HAP-1 (cell line): ENCODE results near the gene STPG4.
A peak's percentile ranks its signal among the peaks of the same experiment; 100 is the strongest.

Experiments used
- DNase-seq, 2 experiments: peaks; one replicate each; pipeline ENCODE4 v3.0.0-alpha.2; 2016 to 2020; ENCODE audit warnings: low spot score in 2 of 2
- H3K27me3 ChIP-seq: fragments of 250-450 bp; sonication (Bioruptor Pico); 2 replicates; pipeline ENCODE4 v1.5.1; 2020; ENCODE audit warnings: low read depth, mild to moderate bottlenecking, moderate library complexity
- H3K36me3 ChIP-seq: fragments of 250-450 bp; sonication (Bioruptor Pico); replicated peaks from 2 replicates; pipeline ENCODE4 v1.5.1; 2020; ENCODE audit warnings: mild to moderate bottlenecking
- H3K4me1 ChIP-seq: fragments of 250-450 bp; sonication (Bioruptor Pico); 2 replicates; pipeline ENCODE4 v1.5.1; 2020; ENCODE audit warnings: mild to moderate bottlenecking
- H3K4me3 ChIP-seq: fragments of 250-450 bp; sonication (Bioruptor Pico); 2 replicates; pipeline ENCODE4 v1.5.1; 2020; ENCODE audit warnings: mild to moderate bottlenecking, moderate library complexity
- H3K9me3 ChIP-seq: fragments of 250-450 bp; sonication (Bioruptor Pico); 2 replicates; pipeline ENCODE4 v1.5.1; 2020; ENCODE audit warnings: mild to moderate bottlenecking, moderate library complexity
- in situ Hi-C: fragments of 300-500 bp; cut with MboI; formaldehyde crosslinking; loops from 3 replicates; pipeline ENCODE4 v1.14.3; 2020; ENCODE audit warnings: low sequenced_read_pairs, inconsistent platforms, mixed read lengths

Gene STPG4

DNA sequence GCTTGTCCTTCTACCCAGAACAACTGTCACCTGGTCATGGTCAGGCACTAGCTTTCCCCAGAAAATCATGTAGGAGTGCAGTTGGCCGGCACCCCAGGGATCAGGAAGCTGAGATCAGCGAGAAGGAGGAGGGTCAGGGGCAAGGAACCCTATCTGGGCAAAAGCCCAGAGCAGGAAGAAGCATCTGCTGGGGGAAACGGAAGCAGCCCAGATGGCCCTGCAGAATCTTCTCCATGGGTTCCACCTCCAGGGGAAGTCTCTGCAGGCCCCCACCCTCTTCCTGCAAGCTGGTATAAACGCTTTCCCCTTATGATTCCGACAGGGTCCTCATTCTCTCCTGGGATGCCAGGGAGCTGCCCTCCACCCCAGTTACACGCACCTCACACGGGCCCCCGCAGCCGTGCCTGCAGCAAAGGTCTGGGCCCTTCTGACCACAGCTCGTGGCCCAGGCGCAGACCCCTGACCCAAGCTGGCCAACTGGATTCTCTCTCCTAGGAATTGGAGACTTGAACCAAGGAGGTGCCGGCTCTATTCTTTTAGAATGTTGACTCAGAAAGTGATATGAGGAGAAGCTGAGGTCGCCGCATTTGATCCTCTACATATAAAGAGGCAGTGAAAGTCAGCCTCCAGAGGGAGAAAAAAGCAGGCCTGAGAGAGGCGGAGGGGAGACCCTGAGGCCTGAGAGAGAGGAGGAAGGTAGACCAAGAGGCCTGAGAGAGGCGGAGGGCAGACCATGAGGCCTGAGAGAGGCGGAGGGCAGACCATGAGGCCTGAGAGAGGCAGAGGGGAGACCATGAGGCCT, 71.0 kb downstream of the STPG4 start:
- no peaks in the 10 kb centered on the region for H3K36me3 ChIP-seq
- in situ Hi-C loops: no loop called here
- DNase-seq: no peak
- no peaks in the 10 kb centered on the region for H3K27me3 ChIP-seq
- H3K4me3 ChIP-seq: no peak overlapping the region
- H3K9me3 ChIP-seq: no peaks in the 10 kb centered on the region
- peaks cover 9% of the 10 kb centered on the region for H3K4me1 ChIP-seq

DNA sequence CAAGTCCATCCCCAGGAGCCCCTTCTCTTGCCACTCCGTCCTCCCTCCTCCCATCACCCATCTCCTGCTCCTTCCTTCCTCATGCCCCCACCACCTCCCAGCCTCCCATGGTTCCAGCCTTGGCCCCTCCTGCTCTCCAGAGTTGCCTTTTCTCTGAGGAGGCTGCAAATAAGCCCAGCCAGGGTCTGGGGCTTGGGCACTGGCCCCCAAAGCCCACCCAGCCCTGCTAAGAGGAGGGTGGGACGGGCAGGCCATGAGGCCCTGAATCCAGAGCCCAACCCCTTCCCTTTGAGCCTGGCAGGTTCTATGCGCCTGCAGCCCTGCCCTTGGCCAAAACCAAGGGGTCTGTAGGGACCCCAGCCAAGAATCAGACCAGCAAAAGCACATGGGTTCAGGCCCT, 71.6 kb downstream of the STPG4 start:
- H3K4me1 ChIP-seq: peaks cover 14% of the 10 kb centered on the region
- no peak overlapping the region for H3K4me3 ChIP-seq
- in situ Hi-C loops: no loop called here

DNA sequence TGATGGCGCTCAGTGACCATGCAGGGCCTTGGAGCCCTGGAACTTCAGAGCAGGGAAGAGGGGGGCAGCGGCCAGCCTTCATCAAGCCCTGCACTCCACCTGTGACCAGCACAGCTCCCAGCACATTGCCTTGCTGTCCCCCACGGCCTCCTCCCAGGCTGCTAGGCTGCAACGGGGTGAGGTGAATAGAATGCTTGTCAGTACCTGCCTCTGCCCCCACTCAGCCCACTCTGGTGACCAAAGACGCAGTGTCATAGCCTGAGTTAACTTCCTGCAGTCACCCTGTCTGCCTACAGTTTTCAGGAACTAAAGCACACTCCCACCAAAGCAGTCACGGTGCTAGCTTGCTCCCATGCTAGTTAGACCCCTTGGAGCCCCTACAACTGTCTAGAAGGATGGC, 72.1 kb downstream of the STPG4 start:
- in situ Hi-C loops: no loop called here

More for the DNA sequence above, 71.6 kb downstream of the STPG4 start:
- Histone ChIP-seq H3K9me3 (no peaks in the 10 kb centered on the region), H3K27me3 (no peaks in the 10 kb centered on the region), H3K36me3 (no peaks in the 10 kb centered on the region)
- no peak for DNase-seq

DNA sequence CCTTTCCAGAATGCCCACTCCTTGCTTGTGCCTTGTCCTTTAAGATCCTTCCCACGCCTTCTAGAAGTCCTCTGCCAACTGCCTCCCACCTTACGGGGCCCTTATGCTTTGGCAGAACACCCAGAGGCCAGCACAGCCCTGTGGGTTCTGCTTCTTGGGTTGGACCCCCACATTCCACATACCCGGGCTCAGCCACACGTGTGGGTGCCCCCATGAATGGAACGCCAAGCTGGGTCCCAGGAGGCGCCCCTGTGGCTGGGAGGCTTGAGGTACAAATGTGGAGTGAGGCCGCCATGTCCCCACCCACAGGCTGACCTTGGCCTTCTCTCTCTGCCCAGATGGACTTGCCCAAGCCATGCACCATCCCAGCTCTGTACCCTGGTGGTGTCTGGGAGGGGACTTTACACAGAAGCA, 74.2 kb downstream of the STPG4 start:
- Histone ChIP-seq H3K9me3 (no peaks in the 10 kb centered on the region), H3K36me3 (no peaks in the 10 kb centered on the region), H3K27me3 (no peaks in the 10 kb centered on the region), H3K4me1 (peaks cover 31% of the 10 kb centered on the region), H3K4me3 (no peak overlapping the region)
- no peak for DNase-seq
- in situ Hi-C loops: no loop called here

More for the DNA sequence above, 72.1 kb downstream of the STPG4 start:
- H3K4me3 ChIP-seq: no peak overlapping the region
- H3K4me1 ChIP-seq: peaks cover 14% of the 10 kb centered on the region
- H3K36me3 ChIP-seq: no peaks in the 10 kb centered on the region
- no peaks in the 10 kb centered on the region for H3K27me3 ChIP-seq
- no peak for DNase-seq
- H3K9me3 ChIP-seq: no peaks in the 10 kb centered on the region

DNA sequence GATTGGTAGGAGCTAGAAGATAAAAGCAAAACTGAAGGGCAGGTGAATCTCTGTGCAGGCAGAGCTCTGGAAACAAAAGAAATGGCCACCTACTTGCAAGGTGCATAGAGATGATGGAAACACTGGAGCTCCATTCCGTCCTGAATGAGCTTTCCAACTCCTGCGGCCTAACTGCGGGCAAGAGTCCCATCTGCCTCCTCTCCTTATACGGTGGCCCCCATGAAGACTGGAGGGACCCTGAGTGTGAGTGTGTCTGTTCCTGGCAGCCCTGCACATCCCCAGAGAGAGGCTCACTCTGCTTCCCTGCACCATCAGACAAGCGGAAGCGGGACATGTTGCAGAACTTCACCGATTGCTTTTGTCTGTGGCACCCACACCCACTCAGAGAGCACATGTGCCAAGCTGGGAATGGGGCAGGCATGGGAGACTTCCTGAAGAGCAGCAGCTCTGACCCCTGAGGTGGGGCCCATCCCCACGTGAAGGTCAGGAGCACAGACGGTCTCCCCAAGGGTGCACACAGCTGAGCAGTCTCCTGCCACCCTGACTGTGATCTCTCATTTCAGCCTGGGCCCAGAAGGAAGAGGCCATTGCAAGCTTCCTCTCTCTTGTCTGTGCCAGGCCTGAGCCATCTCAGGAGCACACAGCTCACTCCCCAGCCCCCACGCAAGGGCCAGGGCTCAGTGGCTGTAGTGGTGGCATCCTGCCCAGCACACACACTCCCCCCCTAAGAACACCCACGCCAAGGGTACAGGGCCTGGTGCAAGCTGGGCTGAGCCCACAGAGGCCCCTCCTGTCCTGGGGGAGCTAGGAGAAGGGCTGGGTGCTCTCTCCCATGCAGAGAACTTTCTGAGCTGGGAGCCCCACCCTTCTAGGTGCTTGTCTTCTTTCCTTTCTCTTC, 75.3 kb downstream of the STPG4 start:
- Histone ChIP-seq H3K36me3 (no peaks in the 10 kb centered on the region), H3K9me3 (no peaks in the 10 kb centered on the region)
- in situ Hi-C loops: no loop called here

DNA sequence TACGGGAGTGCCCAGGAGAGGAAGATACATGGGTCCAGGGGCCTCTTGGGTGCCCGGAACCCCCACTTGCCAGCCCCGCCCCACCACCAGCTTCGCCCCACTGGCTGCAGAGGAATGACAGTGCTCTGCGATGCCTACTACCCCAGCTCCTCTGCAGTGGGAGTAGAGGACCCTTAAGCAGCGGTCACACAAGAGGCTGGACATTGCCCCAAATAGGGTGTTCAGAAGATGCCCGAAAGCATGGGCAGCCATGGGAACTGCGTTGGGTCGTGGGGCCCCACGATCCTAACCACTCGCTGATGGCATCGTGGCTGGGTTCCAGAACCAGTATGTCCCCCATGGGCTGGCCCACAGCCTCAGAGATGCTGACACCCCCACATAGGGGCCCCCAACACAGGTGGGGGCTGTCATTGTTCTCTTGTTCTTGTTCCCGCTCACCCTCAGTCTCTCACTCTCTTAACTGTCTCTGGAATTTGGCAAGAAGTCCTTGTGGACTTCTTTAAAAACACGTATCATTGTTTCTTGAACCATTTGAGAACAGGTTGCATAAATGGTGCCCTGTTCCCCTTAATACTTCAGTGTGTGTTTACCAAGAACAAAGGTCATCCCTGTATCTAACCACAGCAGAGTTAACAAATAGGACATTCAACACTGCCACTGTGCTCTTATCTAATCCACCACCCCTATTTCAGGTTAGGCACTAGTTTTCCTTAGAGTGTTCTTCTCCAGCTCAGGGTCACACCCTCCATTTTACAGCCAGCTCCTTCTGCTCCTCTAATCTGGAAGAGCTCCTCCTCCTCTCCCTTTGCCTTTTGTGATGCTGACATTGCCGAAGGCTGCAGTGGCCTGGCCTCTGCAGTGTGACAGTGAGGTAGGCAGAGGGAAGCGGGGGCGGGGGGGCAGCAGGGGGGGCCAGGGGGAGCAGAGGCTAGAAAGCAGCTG, 76.3 kb downstream of the STPG4 start:
- H3K9me3 ChIP-seq: no peaks in the 10 kb centered on the region
- DNase-seq: peak; percentile 51 to 57
- in situ Hi-C loops: no loop called here
- H3K4me1 ChIP-seq: peaks cover 27% of the 10 kb centered on the region
- H3K4me3 ChIP-seq: no peak overlapping the region
- H3K27me3 ChIP-seq: no peaks in the 10 kb centered on the region
- no peaks in the 10 kb centered on the region for H3K36me3 ChIP-seq

More for the DNA sequence above, 75.3 kb downstream of the STPG4 start:
- H3K4me3 ChIP-seq: no peak overlapping the region
- H3K4me1 ChIP-seq: peaks cover 27% of the 10 kb centered on the region
- DNase-seq: no peak
- no peaks in the 10 kb centered on the region for H3K27me3 ChIP-seq

DNA sequence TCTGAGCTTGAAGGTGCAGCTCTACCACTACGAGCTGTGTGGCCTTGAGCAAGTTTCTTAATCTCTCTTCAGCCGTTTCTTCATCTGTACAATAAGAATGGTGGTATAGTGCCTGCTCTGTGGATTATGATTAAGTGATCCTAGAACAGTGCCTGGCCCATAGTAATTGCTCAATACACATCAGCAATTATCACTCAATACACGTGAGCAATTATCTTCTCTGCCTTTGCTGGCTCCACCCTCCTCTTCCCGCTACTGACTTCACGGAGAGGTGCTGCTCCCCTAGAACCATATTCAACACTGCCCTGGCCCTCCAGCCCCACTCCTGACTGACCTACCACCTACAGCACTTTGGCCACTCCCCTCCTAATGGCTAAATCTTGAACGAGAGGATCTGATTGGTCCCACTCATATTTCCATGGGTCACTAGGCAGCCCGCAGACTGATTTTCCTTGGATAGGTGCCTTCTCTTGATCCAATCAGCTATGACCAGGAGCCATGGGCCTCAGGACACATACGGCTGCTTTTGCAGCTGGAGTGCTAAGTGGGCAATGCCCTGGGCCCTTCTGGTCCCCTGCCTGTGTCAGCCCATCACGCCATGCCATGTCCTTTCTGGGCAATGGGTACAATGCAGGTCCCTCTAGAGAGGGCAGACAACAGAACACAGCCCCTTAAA, 77.5 kb downstream of the STPG4 start:
- DNase-seq: no peak
- H3K4me1 ChIP-seq: peaks cover 27% of the 10 kb centered on the region
- H3K9me3 ChIP-seq: no peaks in the 10 kb centered on the region
- no peak overlapping the region for H3K4me3 ChIP-seq
- no peaks in the 10 kb centered on the region for H3K27me3 ChIP-seq
- in situ Hi-C loops: no loop called here
- H3K36me3 ChIP-seq: no peaks in the 10 kb centered on the region

DNA sequence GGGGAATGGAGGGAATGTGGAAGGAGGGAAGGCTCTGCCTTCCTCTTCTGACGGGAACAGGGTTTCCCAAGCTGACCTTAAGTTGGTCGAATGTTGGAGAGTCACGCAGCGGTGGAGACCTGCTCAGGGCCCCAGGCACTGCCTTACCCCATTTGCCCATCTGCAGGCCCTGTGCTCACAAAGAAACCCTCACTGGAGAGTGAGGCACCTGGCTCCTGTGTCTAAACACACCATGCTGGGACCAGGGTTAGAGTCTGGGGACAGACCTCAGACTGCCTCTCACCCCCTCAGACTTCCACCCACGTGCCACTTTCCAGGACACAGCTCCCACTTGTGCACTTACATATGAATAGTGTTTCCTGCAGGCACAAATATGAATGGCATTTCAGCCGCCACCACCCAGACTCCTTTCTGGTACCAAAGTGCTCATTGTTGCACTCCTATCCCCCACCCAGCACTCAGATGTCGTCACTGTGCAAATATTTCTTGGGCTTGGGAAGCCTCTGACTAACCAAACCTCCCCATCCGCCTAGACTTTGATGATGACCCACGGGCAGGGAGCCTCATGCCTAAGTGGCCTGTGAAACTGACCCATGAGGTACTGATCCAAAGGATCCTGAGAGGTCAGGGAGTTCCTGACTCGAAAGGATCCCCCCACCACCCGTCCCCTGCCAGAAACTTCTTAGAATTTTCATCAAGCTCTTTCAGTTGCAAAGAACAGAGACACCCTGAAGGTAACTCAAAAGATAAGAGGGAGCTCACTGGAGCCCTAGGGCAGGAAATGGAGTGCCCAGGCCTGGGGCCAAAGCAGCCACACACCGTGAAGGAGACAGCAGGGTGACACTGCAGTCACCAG, 78.3 kb downstream of the STPG4 start:
- peak; percentile 67 to 75 for DNase-seq
- H3K36me3 ChIP-seq: no peaks in the 10 kb centered on the region
- peaks cover 27% of the 10 kb centered on the region for H3K4me1 ChIP-seq
- H3K27me3 ChIP-seq: no peaks in the 10 kb centered on the region
- H3K9me3 ChIP-seq: no peaks in the 10 kb centered on the region
- in situ Hi-C loops: no loop called here
- H3K4me3 ChIP-seq: no peak overlapping the region

DNA sequence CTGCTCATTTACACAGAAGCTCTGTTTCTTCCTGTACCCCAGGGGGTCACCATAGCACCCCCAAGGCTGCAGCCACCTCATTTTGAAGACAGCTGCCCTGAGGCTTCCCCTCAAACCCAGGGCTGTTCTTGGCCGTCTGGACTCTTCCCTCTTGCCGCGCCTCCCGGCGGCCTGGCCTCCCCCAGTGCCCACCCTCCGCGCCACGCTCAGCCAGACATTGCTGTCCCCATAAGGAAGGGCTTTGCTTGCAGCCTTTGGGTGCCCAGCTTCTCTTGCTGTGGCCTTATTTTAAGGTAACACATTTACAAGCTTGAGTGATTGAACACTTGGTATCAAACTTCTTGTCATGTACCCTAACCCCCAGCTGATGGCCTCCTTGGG, 79.0 kb downstream of the STPG4 start:
- Histone ChIP-seq H3K4me3 (no peak overlapping the region), H3K36me3 (no peaks in the 10 kb centered on the region), H3K9me3 (no peaks in the 10 kb centered on the region), H3K4me1 (peaks cover 27% of the 10 kb centered on the region), H3K27me3 (no peaks in the 10 kb centered on the region)
- in situ Hi-C loops: no loop called here
- no peak for DNase-seq

DNA sequence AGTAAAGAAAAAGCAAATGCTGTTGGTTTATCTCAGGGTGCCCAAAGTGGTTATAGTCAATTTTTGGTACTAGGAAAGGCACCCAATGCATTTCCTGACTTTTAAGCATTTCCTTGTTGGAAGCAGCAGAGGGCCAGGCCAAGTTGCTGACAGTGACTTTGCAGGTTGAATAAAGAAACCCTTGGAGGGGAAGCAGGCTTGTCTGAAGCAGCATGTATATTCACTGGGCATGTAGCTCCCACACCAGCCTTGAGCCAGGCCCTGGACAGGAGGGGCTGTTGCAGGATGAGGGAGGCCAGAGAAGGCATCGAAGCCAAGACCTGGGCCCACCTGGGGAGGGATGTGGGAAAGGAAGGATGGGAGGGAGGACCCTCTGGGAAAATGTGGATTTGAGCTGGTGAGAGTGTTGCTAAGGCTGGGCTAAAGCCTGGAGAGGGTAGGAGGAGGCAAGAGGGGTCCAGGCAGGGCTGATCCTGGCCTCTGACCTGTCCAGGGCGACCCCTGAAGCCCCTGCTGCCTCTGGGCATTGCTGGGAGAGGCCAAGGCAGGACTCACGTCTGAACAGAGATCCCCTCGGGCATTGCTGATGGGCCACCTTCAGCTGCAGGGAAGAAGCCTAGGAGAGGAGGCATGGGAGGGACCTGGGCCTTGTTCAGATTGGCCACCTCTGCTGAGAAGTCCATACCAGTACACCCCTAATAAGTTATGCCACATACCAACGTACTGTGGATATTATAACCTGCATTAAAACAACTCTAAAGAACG, 79.6 kb downstream of the STPG4 start:
- no peaks in the 10 kb centered on the region for H3K36me3 ChIP-seq
- no peak overlapping the region for H3K4me3 ChIP-seq
- no peaks in the 10 kb centered on the region for H3K27me3 ChIP-seq
- no peaks in the 10 kb centered on the region for H3K9me3 ChIP-seq
- H3K4me1 ChIP-seq: peaks cover 27% of the 10 kb centered on the region
- in situ Hi-C loops: no loop called here
- no peak for DNase-seq

DNA sequence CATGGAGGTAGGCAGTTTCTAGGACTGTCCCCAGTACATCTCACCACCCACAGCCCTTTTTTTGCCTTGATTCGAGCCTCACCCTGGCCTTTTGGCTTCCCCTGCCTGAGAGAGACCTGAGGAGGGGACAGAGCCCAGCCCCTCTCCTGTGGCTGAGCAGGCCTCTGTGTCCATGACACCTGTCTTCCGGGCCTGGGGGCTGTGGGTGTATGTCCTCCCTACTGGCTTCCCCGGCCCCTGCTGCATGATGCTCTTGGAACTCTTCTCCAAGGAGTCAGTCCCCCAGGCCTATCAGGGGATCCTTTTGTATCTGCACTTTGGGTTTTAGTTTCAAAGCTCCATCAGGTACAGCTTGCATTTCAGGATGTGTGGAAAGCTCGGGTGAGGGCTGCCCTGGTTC, 80.4 kb downstream of the STPG4 start:
- in situ Hi-C loops: no loop called here
- Histone ChIP-seq H3K4me1 (peaks cover 34% of the 10 kb centered on the region), H3K9me3 (no peaks in the 10 kb centered on the region), H3K27me3 (no peaks in the 10 kb centered on the region), H3K4me3 (no peak overlapping the region), H3K36me3 (no peaks in the 10 kb centered on the region)
- no peak for DNase-seq

DNA sequence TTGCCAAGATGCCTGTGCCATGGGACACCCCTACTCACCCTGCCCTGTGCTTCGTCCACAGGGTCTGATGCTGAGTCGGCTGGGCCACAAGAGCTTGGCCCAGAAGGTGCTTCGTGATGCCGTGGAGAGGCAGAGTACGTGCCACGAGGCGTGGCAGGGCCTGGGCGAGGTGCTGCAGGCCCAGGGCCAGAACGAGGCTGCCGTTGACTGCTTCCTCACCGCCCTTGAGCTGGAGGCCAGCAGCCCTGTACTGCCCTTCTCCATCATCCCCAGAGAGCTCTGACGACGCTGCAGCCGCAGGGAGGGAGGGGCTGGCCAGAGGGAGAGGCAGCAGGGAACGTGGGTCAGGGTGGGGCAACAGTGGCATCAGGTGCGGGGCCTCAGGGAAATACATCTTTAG, 81.5 kb downstream of the STPG4 start:
- H3K4me1 ChIP-seq: peaks cover 33% of the 10 kb centered on the region
- in situ Hi-C loops: no loop called here
- no peaks in the 10 kb centered on the region; the same call in 1 of the 2 replicates for H3K36me3 ChIP-seq
- H3K27me3 ChIP-seq: no peaks in the 10 kb centered on the region
- H3K4me3 ChIP-seq: no peak overlapping the region
- no peaks in the 10 kb centered on the region for H3K9me3 ChIP-seq
- no peak for DNase-seq
